Activated CD8-positive, alpha-beta T cell treated with anti-CD3 and anti-CD28 coated beads for 36 hours (primary cell): ENCODE results near the gene KCNK6. TPM values are rescaled to one million over a fixed set of nuclear protein-coding genes. Genes with fewer than 3 reads are reported as not detected.

Source experiments
- ATAC-seq: fragments of 200-7000 bp; cut with Tn5 transposase; one replicate; pipeline ENCODE4 v1.10.0; 2021; ENCODE audit warnings: mild to moderate bottlenecking, moderate library complexity
- CTCF ChIA-PET: fragments of 350-600 bp; sonication (Branson Sonifier 250); formaldehyde crosslinking; loops from one replicate; lab custom pipeline; 2021; ENCODE audit warnings: antibody characterized with exemption; lab: Charles Lee
- POLR2A ChIA-PET: fragments of 350-600 bp; sonication (Branson Sonifier 250); formaldehyde crosslinking; loops from one replicate; lab custom pipeline; 2021; ENCODE audit warnings: antibody characterized with exemption; lab: Charles Lee
- DNase-seq: peaks from one replicate; pipeline ENCODE4 v3.0.0-alpha.2; 2020
- H3K27ac Mint-ChIP-seq: one replicate; pipeline ENCODE4 v1.8.0; 2021; ENCODE audit warnings: mild to moderate bottlenecking, mixed read lengths
- H3K27me3 Mint-ChIP-seq: one replicate; pipeline ENCODE4 v1.8.0; 2021; ENCODE audit warnings: mixed read lengths
- H3K36me3 Mint-ChIP-seq: one replicate; pipeline ENCODE4 v1.8.0; 2021; ENCODE audit warnings: low read depth, mixed read lengths
- H3K4me1 Mint-ChIP-seq: one replicate; pipeline ENCODE4 v1.8.0; 2021; ENCODE audit warnings: low read depth, mixed read lengths
- H3K4me3 Mint-ChIP-seq: one replicate; pipeline ENCODE4 v1.8.0; 2021; ENCODE audit warnings: mild to moderate bottlenecking, moderate library complexity, mixed read lengths
- H3K9me3 Mint-ChIP-seq: one replicate; pipeline ENCODE4 v1.8.0; 2021; ENCODE audit warnings: mixed read lengths
- CTCF ChIP-seq: fragments of 200-600 bp; IDR thresholded peaks from one replicate; pipeline ENCODE4 v1.8.0; 2022; ENCODE audit warnings: antibody characterized with exemption, mild to moderate bottlenecking
- intact Hi-C: fragments of 100-400 bp; cut with micrococcal nuclease; formaldehyde crosslinking; loops from one replicate; pipeline ENCODE4 v1.10.0; 2022
- total RNA-seq, 2 experiments: library from RNA; stranded (reverse); gene quantifications; one replicate each; pipeline ENCODE4 v1.2.3, GENCODE V29; 2021

Gene KCNK6
- total RNA-seq, 2 experiments from 2014 or later, result 10.3 to 11.9 TPM

- Mint-ChIP-seq H3K4me1 (peaks cover 23% of the 10 kb centered on the region), H3K4me3 (peak overlapping the region; percentile 100), H3K27ac (no peak overlapping the region), H3K36me3 (peaks cover 47% of the 10 kb centered on the region), H3K27me3 (no peaks in the 10 kb centered on the region), H3K9me3 (no peaks in the 10 kb centered on the region)
- intact Hi-C loops, result no loop called here
- POLR2A ChIA-PET, result interaction anchor here (1.5 to 3.4 kb wide), 2 partner anchors 10 to 17 kb away, joined by 3 to 40 read pairs; partner anchors contain the start of genes GGN and SPRED3
- TF ChIP-seq CTCF, result no peak
- DNase-seq (no peak), ATAC-seq (no peak)
- CTCF ChIA-PET, result interaction anchor here (1.2 to 3.7 kb wide), 4 partner anchors 19 to 143 kb away, joined by 3 to 30 read pairs (median 4); partner anchors contain the start of gene FAM98C
Measured at GRCh38 chr19:38376576-38376975, 56.9 kb downstream of the KCNK6 start.

DNA sequence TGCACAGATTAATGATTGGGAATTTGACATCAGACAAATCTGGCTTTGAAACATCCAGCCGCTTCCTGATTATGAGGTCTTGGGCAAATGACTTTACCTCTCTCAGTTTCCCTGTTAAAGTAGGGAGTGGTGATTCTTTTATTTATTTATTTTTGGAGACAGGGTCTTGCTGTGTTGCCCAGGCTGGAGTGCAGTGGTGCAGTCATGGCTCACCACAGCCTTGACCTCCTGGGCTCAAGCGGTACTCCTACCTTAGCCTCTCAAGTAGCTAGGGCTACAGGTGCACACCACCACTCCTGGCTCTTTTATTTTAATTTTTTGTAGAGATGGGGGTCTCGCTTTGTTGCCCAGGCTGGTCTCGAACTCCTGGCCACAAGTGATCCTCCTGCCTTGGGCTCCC is 57.4 kb downstream of the KCNK6 start:
- intact Hi-C loops, result no loop called here
- ChIA-PET CTCF (interaction anchor here (1.6 kb wide), 1 partner anchor 26 kb away, joined by 4 read pairs; the partner anchor contains the start of gene FAM98C), POLR2A (interaction anchor here (1.5 to 3.4 kb wide), 2 partner anchors 9 to 17 kb away, joined by 3 to 40 read pairs; partner anchors contain the start of genes GGN and SPRED3)
- no peak for DNase-seq
- TF ChIP-seq CTCF, result no peak
- Mint-ChIP-seq H3K27me3 (no peaks in the 10 kb centered on the region), H3K4me3 (no peak overlapping the region), H3K4me1 (peaks cover 23% of the 10 kb centered on the region), H3K36me3 (peaks cover 51% of the 10 kb centered on the region), H3K27ac (no peak overlapping the region), H3K9me3 (no peaks in the 10 kb centered on the region)
- ATAC-seq, result no peak

DNA sequence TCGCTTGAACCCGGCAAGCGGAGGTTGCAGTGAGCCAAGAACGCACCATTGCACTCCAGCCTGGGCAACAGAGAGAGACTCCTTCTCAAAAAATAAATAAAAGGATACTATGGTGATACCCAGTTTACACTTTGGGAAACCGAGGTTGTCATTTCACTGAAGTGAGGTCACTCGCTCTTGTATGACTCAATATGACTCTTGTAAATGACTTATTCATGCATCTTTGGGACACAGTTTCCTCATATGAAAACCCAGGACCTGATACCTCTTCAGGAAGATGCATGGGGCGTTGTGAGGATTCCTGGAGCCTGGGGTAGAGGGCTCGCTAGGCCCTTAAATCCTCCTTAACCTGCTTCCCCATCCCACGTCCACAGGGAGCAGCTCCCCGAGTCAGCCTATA is 59.2 kb downstream of the KCNK6 start:
- intact Hi-C loops, result no loop called here
- CTCF ChIA-PET, result interaction anchor here (1.6 kb wide), 1 partner anchor 25 kb away, joined by 4 read pairs; the partner anchor contains the start of gene FAM98C

GRCh38 chr19:38381138-38381537 is 61.5 kb downstream of the KCNK6 start:
- peaks cover 68% of the 10 kb centered on the region for H3K36me3 Mint-ChIP-seq
- H3K9me3 Mint-ChIP-seq, result no peaks in the 10 kb centered on the region
- no peaks in the 10 kb centered on the region for H3K27me3 Mint-ChIP-seq
- CTCF ChIA-PET, result no interaction called here
- H3K4me3 Mint-ChIP-seq, result no peak overlapping the region
- no peak for ATAC-seq
- H3K4me1 Mint-ChIP-seq, result peaks cover 13% of the 10 kb centered on the region
- H3K27ac Mint-ChIP-seq, result no peak overlapping the region
- no peak for DNase-seq
- POLR2A ChIA-PET, result interaction anchor here (0.8 to 2.0 kb wide), 2 partner anchors 13 to 15 kb away, joined by 5 to 7 read pairs; no protein-coding TSS in a partner anchor
- TF ChIP-seq CTCF, result no peak
- intact Hi-C loops, result no loop called here

More for the DNA sequence above, 59.2 kb downstream of the KCNK6 start:
- Mint-ChIP-seq H3K4me1 (peaks cover 23% of the 10 kb centered on the region), H3K36me3 (peaks cover 66% of the 10 kb centered on the region), H3K9me3 (no peaks in the 10 kb centered on the region), H3K27ac (no peak overlapping the region), H3K4me3 (no peak overlapping the region), H3K27me3 (no peaks in the 10 kb centered on the region)
- no peak for TF ChIP-seq CTCF
- ATAC-seq, result no peak
- POLR2A ChIA-PET, result interaction anchor here (0.8 kb wide), 1 partner anchor 24 kb away, joined by 3 read pairs; the partner anchor contains the start of gene FAM98C
- no peak for DNase-seq

Other genes with a start within 250 kb of the KCNK6 start
- 1 to 10 TPM in 1 of 2 experiments, under 1 TPM in 1; 0.47 to 1.0 TPM for gene DPF1, start 95.6 kb upstream of the KCNK6 start, total RNA-seq
- gene PPP1R14A, start 63.5 kb upstream of the KCNK6 start, total RNA-seq, result 1 to 10 TPM in 1 of 2 experiments, under 1 TPM in 1; 0.60 to 1.5 TPM
- gene SPINT2, start 55.3 kb upstream of the KCNK6 start, total RNA-seq, result 10 to 100 TPM; 56.2 to 68.4 TPM
- gene C19orf33, start 15.6 kb upstream of the KCNK6 start, total RNA-seq, result not detected
- gene YIF1B, start 3.9 kb upstream of the KCNK6 start, total RNA-seq, result 10 to 100 TPM; 75.6 to 79.0 TPM
- gene CATSPERG, start 16.0 kb downstream of the KCNK6 start, total RNA-seq, result 1 to 10 TPM; 3.4 to 5.8 TPM
- 100 to 1,000 TPM; 178 to 191 TPM for gene PSMD8, start 54.7 kb downstream of the KCNK6 start, total RNA-seq
- not detected for gene GGN, start 68.2 kb downstream of the KCNK6 start, total RNA-seq
- 1 to 10 TPM in 1 of 2 experiments, under 1 TPM in 1; 0.69 to 1.5 TPM for gene SPRED3, start 68.9 kb downstream of the KCNK6 start, total RNA-seq
- 10 to 100 TPM; 11.7 to 12.5 TPM for gene FAM98C, start 83.2 kb downstream of the KCNK6 start, total RNA-seq
- gene RASGRP4, start 106.4 kb downstream of the KCNK6 start, total RNA-seq, result 1 to 10 TPM; 1.4 to 1.8 TPM
- gene RYR1, start 113.8 kb downstream of the KCNK6 start, total RNA-seq, result 1 to 10 TPM in 1 of 2 experiments, under 1 TPM in 1; 0.63 to 1.2 TPM